GM12878 (cell line): ENCODE results near the gene NSFL1C. TPM values are rescaled to one million over a fixed set of nuclear protein-coding genes. Genes with fewer than 3 reads are reported as not detected.

Experiments
- ETV6 ChIP-seq, 2 experiments: fragments of 450-650 bp in 1 of 2; IDR thresholded peaks in 1 of 2; conservative IDR thresholded peaks in 1 of 2; 2 replicates each; pipeline ENCODE4 v1.6.1; 2014; ENCODE audit warnings: antibody characterized with exemption in 1 of 2, borderline replicate concordance in 1 of 2, low read depth in 1 of 2, mild to moderate bottlenecking in 1 of 2, moderate library complexity in 1 of 2
- MYC ChIP-seq: IDR thresholded peaks from 2 replicates; pipeline ENCODE4 v1.6.1; 2011; ENCODE audit warnings: mild to moderate bottlenecking, low read length, moderate library complexity, inconsistent platforms; ENCODE audit not compliant: insufficient read depth, insufficient replicate concordance, insufficient read length, severe bottlenecking
- NFXL1 ChIP-seq: fragments of 450-650 bp; IDR thresholded peaks from 2 replicates; pipeline ENCODE4 v1.6.1; 2017; ENCODE audit warnings: antibody characterized with exemption, mild to moderate bottlenecking, borderline replicate concordance
- NFYA ChIP-seq: IDR thresholded peaks from 2 replicates; pipeline ENCODE4 v1.6.1; 2011; ENCODE audit warnings: low read depth, mild to moderate bottlenecking, low read length, improper control_type of control experiment, borderline replicate concordance
- NRF1 ChIP-seq: conservative IDR thresholded peaks from 2 replicates; pipeline ENCODE4 v1.6.1; 2011; ENCODE audit warnings: mild to moderate bottlenecking, low read depth, low read length, improper control_type of control experiment
- PML ChIP-seq: IDR thresholded peaks from 2 replicates; pipeline ENCODE4 v1.6.1; 2012; ENCODE audit warnings: low read length, inconsistent platforms
- SMAD5 ChIP-seq: IDR thresholded peaks from 2 replicates; pipeline ENCODE4 v1.6.1; 2016; ENCODE audit warnings: antibody characterized with exemption, low read depth
- SREBF1 ChIP-seq: IDR thresholded peaks from 2 replicates; pipeline ENCODE4 v1.6.1; 2012; ENCODE audit warnings: mild to moderate bottlenecking, low read length
- SRF ChIP-seq, 2 experiments: IDR thresholded peaks; 2 replicates each; pipeline ENCODE4 v1.6.1; 2011; ENCODE audit warnings: low read depth in 2 of 2, low read length in 2 of 2, mild to moderate bottlenecking in 1 of 2, moderate library complexity in 1 of 2
- SUZ12 ChIP-seq: fragments of 200-600 bp; sonication (generic); IDR thresholded peaks from one replicate; pipeline ENCODE4 v1.6.1; 2018; ENCODE audit warnings: antibody characterized with exemption, mild to moderate bottlenecking; ENCODE audit not compliant: unreplicated experiment
- TBL1XR1 ChIP-seq: IDR thresholded peaks from 2 replicates; pipeline ENCODE4 v1.6.1; 2012; ENCODE audit warnings: low read depth, low read length, improper control_type of control experiment
- TCF12 ChIP-seq: IDR thresholded peaks from 2 replicates; pipeline ENCODE4 v1.6.1; 2011; ENCODE audit warnings: low read depth, mild to moderate bottlenecking, low read length
- WRNIP1 ChIP-seq: IDR thresholded peaks from 2 replicates; pipeline ENCODE4 v1.6.1; 2011; ENCODE audit warnings: low read depth, low read length, improper control_type of control experiment, borderline replicate concordance
- ZBTB11 ChIP-seq: fragments of 450-650 bp; formaldehyde crosslinking; IDR thresholded peaks from 2 replicates; pipeline ENCODE4 v1.5.0; 2022; ENCODE audit warnings: mild to moderate bottlenecking, missing genetic modification characterization
- ZNF217 ChIP-seq: fragments of 450-650 bp; IDR thresholded peaks from 2 replicates; pipeline ENCODE4 v1.6.1; 2017; ENCODE audit warnings: antibody characterized with exemption, mild to moderate bottlenecking
- ZNF384 ChIP-seq: IDR thresholded peaks from 2 replicates; pipeline ENCODE4 v1.6.1; 2012; ENCODE audit warnings: low read depth, mild to moderate bottlenecking, low read length, improper control_type of control experiment, borderline replicate concordance
- polyA plus RNA-seq, 11 experiments: library from polyadenylated mRNA; depleted of rRNA in 4 of 11; unstranded in 6 of 11; stranded (reverse) in 5 of 11; fragments of >200 nt; fragmentation: Nextera tagmentation in 4 of 11; fragmentation: Illumina TruSeq in 1 of 11; extraction: Ambion mirVana in 4 of 11; extraction: Trizol in 1 of 11; gene quantifications; 1 replicate in 1 of 11; 2 replicates in 10 of 11; pipeline versions ENCODE4 v1.2.1 to v1.2.3, GENCODE V29; 2011 to 2016; ENCODE audit warnings: inconsistent platforms in 2 of 11, missing spikeins in 2 of 11, low read depth in 1 of 11
- total RNA-seq, 4 experiments: library from RNA; depleted of rRNA in 3 of 4; stranded (reverse); fragments of >200 nt in 3 of 4; fragmentation: Illumina TruSeq in 1 of 4; extraction: Trizol in 1 of 4; gene quantifications; 2 replicates each; pipeline versions ENCODE4 v1.2.1 to v1.2.3, GENCODE V29; 2013 to 2021
- TF ChIP-seq, protein P1 (sequence below): fragments of 450-650 bp; IDR thresholded peaks from 2 replicates; pipeline ENCODE4 v1.6.1; 2017; ENCODE audit warnings: mild to moderate bottlenecking, low read depth, inconsistent platforms; ENCODE audit not compliant: poor library complexity, severe bottlenecking
- TF ChIP-seq, protein P2 (sequence below): IDR thresholded peaks from 2 replicates; pipeline ENCODE4 v1.6.1; 2012; ENCODE audit warnings: improper control_type of control experiment, low read depth, low read length; ENCODE audit not compliant: insufficient replicate concordance

Gene NSFL1C
- total and polyA plus RNA-seq, 10 of the 15 experiments (the other 5 are each of a cell fraction or from before 2014, with no cell fraction given), result 21.5 to 100 (median 38.1) TPM

- TF ChIP-seq ZBTB11 (no peak), SMAD5 (no peak), NFYA (no peak), NRF1 (peak; percentile 79), TBL1XR1 (0 out of 2 replicates have a peak, but pooled peaks have one; percentile 58), PML (no peak), ETV6 (conservative IDR thresholded peaks at IDR 0.05 in 1 of 2, IDR thresholded peaks at IDR 0.05 in 1 of 2; ENCODE audit: borderline replicate concordance in 1 of 2, low read depth in 1 of 2) (peak in 1 of 2 experiments; percentile 96; a peak in 2 of 4 replicates), SUZ12 (no peak), SRF (IDR thresholded peaks at IDR 0.05; ENCODE audit: low read depth in 2 of 2, low read length in 2 of 2) (no peak), MYC (no peak), ZNF384 (no peak), SREBF1 (peak; percentile 19; the same call in 1 of the 2 replicates), ZNF217 (no peak), NFXL1 (no peak), TCF12 (0 out of 2 replicates have a peak, but pooled peaks have one; percentile 28), WRNIP1 (no peak)
- TF ChIP-seq, protein P1, sequence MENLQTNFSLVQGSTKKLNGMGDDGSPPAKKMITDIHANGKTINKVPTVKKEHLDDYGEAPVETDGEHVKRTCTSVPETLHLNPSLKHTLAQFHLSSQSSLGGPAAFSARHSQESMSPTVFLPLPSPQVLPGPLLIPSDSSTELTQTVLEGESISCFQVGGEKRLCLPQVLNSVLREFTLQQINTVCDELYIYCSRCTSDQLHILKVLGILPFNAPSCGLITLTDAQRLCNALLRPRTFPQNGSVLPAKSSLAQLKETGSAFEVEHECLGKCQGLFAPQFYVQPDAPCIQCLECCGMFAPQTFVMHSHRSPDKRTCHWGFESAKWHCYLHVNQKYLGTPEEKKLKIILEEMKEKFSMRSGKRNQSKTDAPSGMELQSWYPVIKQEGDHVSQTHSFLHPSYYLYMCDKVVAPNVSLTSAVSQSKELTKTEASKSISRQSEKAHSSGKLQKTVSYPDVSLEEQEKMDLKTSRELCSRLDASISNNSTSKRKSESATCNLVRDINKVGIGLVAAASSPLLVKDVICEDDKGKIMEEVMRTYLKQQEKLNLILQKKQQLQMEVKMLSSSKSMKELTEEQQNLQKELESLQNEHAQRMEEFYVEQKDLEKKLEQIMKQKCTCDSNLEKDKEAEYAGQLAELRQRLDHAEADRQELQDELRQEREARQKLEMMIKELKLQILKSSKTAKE, result no peak
- TF ChIP-seq, protein P2, sequence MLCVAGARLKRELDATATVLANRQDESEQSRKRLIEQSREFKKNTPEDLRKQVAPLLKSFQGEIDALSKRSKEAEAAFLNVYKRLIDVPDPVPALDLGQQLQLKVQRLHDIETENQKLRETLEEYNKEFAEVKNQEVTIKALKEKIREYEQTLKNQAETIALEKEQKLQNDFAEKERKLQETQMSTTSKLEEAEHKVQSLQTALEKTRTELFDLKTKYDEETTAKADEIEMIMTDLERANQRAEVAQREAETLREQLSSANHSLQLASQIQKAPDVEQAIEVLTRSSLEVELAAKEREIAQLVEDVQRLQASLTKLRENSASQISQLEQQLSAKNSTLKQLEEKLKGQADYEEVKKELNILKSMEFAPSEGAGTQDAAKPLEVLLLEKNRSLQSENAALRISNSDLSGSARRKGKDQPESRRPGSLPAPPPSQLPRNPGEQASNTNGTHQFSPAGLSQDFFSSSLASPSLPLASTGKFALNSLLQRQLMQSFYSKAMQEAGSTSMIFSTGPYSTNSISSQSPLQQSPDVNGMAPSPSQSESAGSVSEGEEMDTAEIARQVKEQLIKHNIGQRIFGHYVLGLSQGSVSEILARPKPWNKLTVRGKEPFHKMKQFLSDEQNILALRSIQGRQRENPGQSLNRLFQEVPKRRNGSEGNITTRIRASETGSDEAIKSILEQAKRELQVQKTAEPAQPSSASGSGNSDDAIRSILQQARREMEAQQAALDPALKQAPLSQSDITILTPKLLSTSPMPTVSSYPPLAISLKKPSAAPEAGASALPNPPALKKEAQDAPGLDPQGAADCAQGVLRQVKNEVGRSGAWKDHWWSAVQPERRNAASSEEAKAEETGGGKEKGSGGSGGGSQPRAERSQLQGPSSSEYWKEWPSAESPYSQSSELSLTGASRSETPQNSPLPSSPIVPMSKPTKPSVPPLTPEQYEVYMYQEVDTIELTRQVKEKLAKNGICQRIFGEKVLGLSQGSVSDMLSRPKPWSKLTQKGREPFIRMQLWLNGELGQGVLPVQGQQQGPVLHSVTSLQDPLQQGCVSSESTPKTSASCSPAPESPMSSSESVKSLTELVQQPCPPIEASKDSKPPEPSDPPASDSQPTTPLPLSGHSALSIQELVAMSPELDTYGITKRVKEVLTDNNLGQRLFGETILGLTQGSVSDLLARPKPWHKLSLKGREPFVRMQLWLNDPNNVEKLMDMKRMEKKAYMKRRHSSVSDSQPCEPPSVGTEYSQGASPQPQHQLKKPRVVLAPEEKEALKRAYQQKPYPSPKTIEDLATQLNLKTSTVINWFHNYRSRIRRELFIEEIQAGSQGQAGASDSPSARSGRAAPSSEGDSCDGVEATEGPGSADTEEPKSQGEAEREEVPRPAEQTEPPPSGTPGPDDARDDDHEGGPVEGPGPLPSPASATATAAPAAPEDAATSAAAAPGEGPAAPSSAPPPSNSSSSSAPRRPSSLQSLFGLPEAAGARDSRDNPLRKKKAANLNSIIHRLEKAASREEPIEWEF, result peak; percentile 75
Measured at GRCh38 chr20:1392693-1393506, 73.7 kb downstream of the NSFL1C start, which contains the start of gene FKBP1A (continued).
